GM12878 (cell line): ENCODE measurements around the gene AHCY. TPM values are rescaled to one million over a fixed set of nuclear protein-coding genes. Genes with fewer than 3 reads are reported as not detected.

Experiments used
- ATAC-seq: fragments of 200-7000 bp; cut with Tn5 transposase; 3 replicates; pipeline ENCODE4 v1.9.1; 2020; ENCODE audit warnings: mild to moderate bottlenecking, moderate library complexity
- BruUV-seq: library from RNA; stranded (reverse); fragments of 400-500 nt; replicated peaks from 2 replicates; lab custom pipeline; 2021; lab: Mats Ljungman, UMichigan
- CTCF ChIA-PET: fragments of 300-600 bp; sonication (Branson Sonifier 250); formaldehyde crosslinking; extraction: SDS; loops from one replicate; lab custom pipeline; 2021; ENCODE audit warnings: inconsistent platforms; lab: Yijun Ruan, JAX
- POLR2A ChIA-PET: fragments of 350-600 bp; formaldehyde crosslinking; extraction: SDS; loops from one replicate; lab custom pipeline; 2021; ENCODE audit warnings: inconsistent platforms; lab: Charles Lee
- RAD21 ChIA-PET: fragments of 300-600 bp; sonication (Branson Sonifier 250); formaldehyde crosslinking; loops from one replicate; lab custom pipeline; 2023; ENCODE audit warnings: antibody characterized with exemption; ENCODE audit not compliant: unreplicated experiment; lab: Charles Lee
- SMC1A ChIA-PET: fragments of 300-600 bp; sonication (Branson Sonifier 250); formaldehyde crosslinking; loops from one replicate; lab custom pipeline; 2023; ENCODE audit not compliant: unreplicated experiment, uncharacterized antibody; lab: Charles Lee
- DNase-seq: peaks from one replicate; pipeline ENCODE4 v3.0.0-alpha.2; 2011; ENCODE audit warnings: low read depth, low spot score
- FAIRE-seq: peaks from 3 replicates; lab custom pipeline; 2011; peaks lifted over from hg19 to GRCh38; lab: Jason Lieb, UNC
- H2AFZ ChIP-seq: 2 replicates; pipeline ENCODE4 v1.6.0; 2011; ENCODE audit warnings: low read depth, low read length, control low read depth; ENCODE audit not compliant: control insufficient read depth
- H3K27ac ChIP-seq: 2 replicates; pipeline ENCODE4 v1.5.1; 2011; ENCODE audit warnings: control low read depth; ENCODE audit not compliant: control insufficient read depth, insufficient read depth
- H3K27me3 ChIP-seq, 2 experiments: replicated peaks in 1 of 2; 2 replicates each; pipeline versions ENCODE4 v1.6.0 to v1.6.1; 2011; ENCODE audit warnings: low read length in 1 of 2; ENCODE audit not compliant: control insufficient read depth in 2 of 2, insufficient read depth in 2 of 2
- H3K36me3 ChIP-seq, 2 experiments: 2 replicates each; pipeline ENCODE4 v1.5.1; 2011; ENCODE audit warnings: low read length in 1 of 2; ENCODE audit not compliant: control insufficient read depth in 2 of 2, insufficient read depth in 2 of 2
- H3K4me1 ChIP-seq: 2 replicates; pipeline ENCODE4 v1.6.1; 2011; ENCODE audit warnings: mild to moderate bottlenecking, low read length, moderate library complexity, mixed read lengths; ENCODE audit not compliant: control insufficient read depth, insufficient read depth
- H3K4me2 ChIP-seq: 2 replicates; pipeline ENCODE4 v1.6.0; 2011; ENCODE audit warnings: control low read depth; ENCODE audit not compliant: control insufficient read depth, insufficient read depth
- H3K4me3 ChIP-seq: fragments of 200-600 bp; sonication (generic); 2 replicates; pipeline ENCODE4 v1.5.1; 2016
- H3K79me2 ChIP-seq: 2 replicates; pipeline ENCODE4 v1.6.0; 2011; ENCODE audit warnings: low read length; ENCODE audit not compliant: control insufficient read depth, insufficient read depth
- H3K9ac ChIP-seq: 2 replicates; pipeline ENCODE4 v1.8.0; 2011; ENCODE audit warnings: low read length, control low read depth, mixed read lengths; ENCODE audit not compliant: control insufficient read depth, insufficient read depth
- H3K9me3 ChIP-seq: replicated peaks from 3 replicates; pipeline ENCODE4 v1.5.1; 2011; ENCODE audit warnings: mild to moderate bottlenecking, low read length; ENCODE audit not compliant: control insufficient read depth, insufficient read depth
- H4K20me1 ChIP-seq: 2 replicates; pipeline ENCODE4 v1.6.0; 2011; ENCODE audit not compliant: control insufficient read depth, insufficient read depth
- CBX3 ChIP-seq: fragments of 200-600 bp; sonication (generic); IDR thresholded peaks from 2 replicates; pipeline ENCODE4 v1.6.1; 2016; ENCODE audit warnings: low read depth, borderline replicate concordance
- HDAC6 ChIP-seq: fragments of 200-600 bp; sonication (generic); IDR thresholded peaks from one replicate; pipeline ENCODE4 v1.8.0; 2017; ENCODE audit warnings: antibody characterized with exemption; ENCODE audit not compliant: unreplicated experiment
- MEF2A ChIP-seq: IDR thresholded peaks from 2 replicates; pipeline ENCODE4 v1.6.1; 2011; ENCODE audit warnings: low read depth, mild to moderate bottlenecking, low read length, moderate library complexity; ENCODE audit not compliant: insufficient read depth
- MLLT1 ChIP-seq: fragments of 450-650 bp; IDR thresholded peaks from 2 replicates; pipeline ENCODE4 v1.6.1; 2016; ENCODE audit warnings: mild to moderate bottlenecking
- SMARCA5 ChIP-seq: fragments of 450-650 bp; IDR thresholded peaks from 2 replicates; pipeline ENCODE4 v1.6.1; 2017; ENCODE audit warnings: mild to moderate bottlenecking
- TCF12 ChIP-seq: IDR thresholded peaks from 2 replicates; pipeline ENCODE4 v1.6.1; 2011; ENCODE audit warnings: low read depth, mild to moderate bottlenecking, low read length
- USF1 ChIP-seq: IDR thresholded peaks from 2 replicates; pipeline ENCODE4 v1.6.1; 2011; ENCODE audit warnings: borderline replicate concordance, low read depth, mild to moderate bottlenecking, moderate library complexity, mixed read lengths, low read length; ENCODE audit not compliant: insufficient read depth; ENCODE audit errors: extremely low read length
- ZBED1 ChIP-seq: IDR thresholded peaks from 2 replicates; pipeline ENCODE4 v1.6.1; 2016; ENCODE audit warnings: borderline replicate concordance
- ZSCAN29 ChIP-seq: fragments of 450-650 bp; IDR thresholded peaks from 2 replicates; pipeline ENCODE4 v1.6.1; 2017; ENCODE audit warnings: mild to moderate bottlenecking, moderate library complexity
- WGBS: methylation state at CpG from one replicate; pipeline ENCODE4 v1.1.6; 2016; ENCODE audit warnings: low lambda C conversion rate; ENCODE audit not compliant: insufficient replicate concordance, insufficient coverage; ENCODE audit errors: missing lambda C conversion rate; 5-methylcytosine and 5-hydroxymethylcytosine counted together
- in situ Hi-C: fragments of 300-500 bp; cut with MboI; formaldehyde crosslinking; loops from 9 replicates; pipeline ENCODE4 v1.14.3; 2018; ENCODE audit warnings: mixed read lengths
- intact Hi-C: fragments of 100-400 bp; cut with micrococcal nuclease; formaldehyde crosslinking; loops from one replicate; pipeline ENCODE4 v1.14.2; 2022; ENCODE audit not compliant: unreplicated experiment
- polyA plus RNA-seq, 11 experiments: library from polyadenylated mRNA; depleted of rRNA in 4 of 11; unstranded in 6 of 11; stranded (reverse) in 5 of 11; fragments of >200 nt; fragmentation: Nextera tagmentation in 4 of 11; fragmentation: Illumina TruSeq in 1 of 11; extraction: Ambion mirVana in 4 of 11; extraction: Trizol in 1 of 11; gene quantifications; 1 replicate in 1 of 11; 2 replicates in 10 of 11; pipeline versions ENCODE4 v1.2.1 to v1.2.3, GENCODE V29; 2011 to 2016; ENCODE audit warnings: inconsistent platforms in 2 of 11, missing spikeins in 2 of 11, low read depth in 1 of 11
- total RNA-seq, 4 experiments: library from RNA; depleted of rRNA in 3 of 4; stranded (reverse); fragments of >200 nt in 3 of 4; fragmentation: Illumina TruSeq in 1 of 4; extraction: Trizol in 1 of 4; gene quantifications; 2 replicates each; pipeline versions ENCODE4 v1.2.1 to v1.2.3, GENCODE V29; 2013 to 2021

AHCY gene
- total and polyA plus RNA-seq, 10 of the 15 experiments (the other 5 are each of a cell fraction or from before 2014, with no cell fraction given): 84.9 to 223 (median 181) TPM

- no TSS peak for BruUV-seq
- RAD21 ChIA-PET: interaction anchor here (1.4 kb wide), 1 partner anchor 9 kb away, joined by 3 read pairs; no protein-coding TSS in a partner anchor
- no peak overlapping the region for H3K9ac ChIP-seq
- 62% methylated on average over 4 of the region's 4 CpGs for whole genome bisulfite sequencing
- no peaks in the 10 kb centered on the region for H3K79me2 ChIP-seq
- SMC1A ChIA-PET: interaction anchor here (1.0 to 1.5 kb wide), 5 partner anchors 19 to 198 kb away, joined by 3 to 6 read pairs (median 4); partner anchors contain the start of gene DYNLRB1
- TF ChIP-seq TCF12: no peak
- TF ChIP-seq ZBED1: no peak
- no peak for TF ChIP-seq CBX3
- TF ChIP-seq SMARCA5: no peak
- TF ChIP-seq MEF2A: no peak
- TF ChIP-seq MLLT1: no peak
- no peak for TF ChIP-seq HDAC6
- no peak for TF ChIP-seq USF1
- TF ChIP-seq ZSCAN29: no peak
- H3K9me3 ChIP-seq: no peaks in the 10 kb centered on the region
- H3K4me3 ChIP-seq: no peak overlapping the region
- no peaks in the 10 kb centered on the region; a peak in 1 of 4 replicates for H3K27me3 ChIP-seq
- no peak overlapping the region for H3K4me2 ChIP-seq
- ATAC-seq (no peak), FAIRE-seq (no peak), DNase-seq (no peak)
- H3K27ac ChIP-seq: no peak overlapping the region
- intact Hi-C loops (no loop called here), in situ Hi-C loops (no loop called here)
- no peaks in the 10 kb centered on the region for H4K20me1 ChIP-seq
- H3K4me1 ChIP-seq: no peaks in the 10 kb centered on the region
- POLR2A ChIA-PET: interaction anchor here (1.0 kb wide), 2 partner anchors 16 to 40 kb away, joined by 3 to 4 read pairs; no protein-coding TSS in a partner anchor
- H2AFZ ChIP-seq: no peak overlapping the region
- CTCF ChIA-PET: interaction anchor here (0.9 to 1.2 kb wide), 2 partner anchors 158 to 386 kb away, joined by 3 read pairs; no protein-coding TSS in a partner anchor
- H3K36me3 ChIP-seq: no peaks in the 10 kb centered on the region
Measured at GRCh38 chr20:34318609-34319443, 15.7 kb upstream of the AHCY start.
